Prostate gland (tissue), 2 donors: Measurements from ENCODE around the gene NETO1.

Source experiments
- CTCF ChIP-seq, 4 experiments: fragments of 200-600 bp in 2 of 4; fragments of 450-650 bp in 2 of 4; sonication (generic) in 2 of 4; IDR thresholded peaks; 1 replicate in 3 of 4; 2 replicates in 1 of 4; pipeline ENCODE4 v1.5.1; 2016 to 2019; ENCODE audit warnings: antibody characterized with exemption in 4 of 4, mild to moderate bottlenecking in 2 of 4, moderate library complexity in 2 of 4
- POLR2A ChIP-seq: fragments of 450-650 bp; IDR thresholded peaks from one replicate; pipeline ENCODE4 v1.6.1; 2016; ENCODE audit warnings: antibody characterized with exemption, mild to moderate bottlenecking

DNA sequence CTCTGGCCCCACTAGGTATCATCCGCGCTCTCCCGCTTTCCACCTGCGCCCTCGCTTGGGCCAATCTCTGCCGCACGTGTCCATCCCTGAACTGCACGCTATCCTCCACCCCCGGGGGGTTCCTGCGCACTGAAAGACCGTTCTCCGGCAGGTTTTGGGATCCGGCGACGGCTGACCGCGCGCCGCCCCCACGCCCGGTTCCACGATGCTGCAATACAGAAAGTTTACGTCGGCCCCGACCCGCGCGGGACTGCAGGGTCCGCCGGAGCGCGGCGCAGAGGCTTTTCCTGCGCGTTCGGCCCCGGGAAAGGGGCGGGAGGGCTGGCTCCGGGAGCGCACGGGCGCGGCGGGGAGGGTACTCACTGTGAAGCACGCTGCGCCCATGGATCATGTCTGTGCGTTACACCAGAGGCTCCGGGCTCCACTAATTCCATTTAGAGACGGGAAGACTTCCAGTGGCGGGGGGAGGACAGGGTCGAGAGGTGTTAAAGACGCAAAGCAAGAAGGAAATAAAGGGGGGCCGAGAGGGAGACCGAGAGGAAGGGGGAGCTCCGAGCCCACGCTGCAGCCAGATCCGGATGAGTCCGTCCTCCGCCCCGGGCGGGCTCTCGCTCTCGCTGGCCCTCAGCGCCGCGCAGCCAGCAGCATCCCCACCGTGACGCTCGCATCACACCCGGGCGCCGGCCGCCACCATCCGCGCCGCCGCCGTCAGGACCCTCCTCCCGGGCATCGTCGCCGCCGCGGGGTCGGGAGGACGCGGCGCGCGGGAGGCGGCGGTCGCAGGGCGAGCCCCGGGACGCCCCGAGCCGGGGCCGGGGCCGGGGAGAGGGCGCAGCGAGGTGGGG lies 664 bp downstream of the NETO1 start:
- TF ChIP-seq CTCF (IDR thresholded peaks at IDR 0.05) (no peak), POLR2A (no peak)
